ENCODE data around the gene MUC20. TPM values are rescaled to one million over a fixed set of nuclear protein-coding genes. Genes with fewer than 3 reads are reported as not detected.
"Not testable (repeated sequence)": the region's sequence is repeated elsewhere in the genome, so short reads cannot be mapped to it uniquely, and the experiment has no call there.

Gene MUC20
- polyA plus RNA-seq, 1 experiment, result 0.48 TPM

- TF ChIP-seq CTCF (IDR thresholded peaks at IDR 0.05; ENCODE audit: insufficient read depth, low read depth, low read length), result no peak
- Histone ChIP-seq H3K4me3 (ENCODE audit: low read depth, low read length) (no peak overlapping the region), H3K27me3 (ENCODE audit: control insufficient read depth, insufficient read depth, low read length) (peaks cover 17% of the 10 kb centered on the region), H3K36me3 (ENCODE audit: control insufficient read depth, insufficient read depth, low read length) (no peaks in the 10 kb centered on the region)
- ChIA-PET POLR2A (no interaction called here), CTCF (no interaction called here)
- DNase-seq (ENCODE audit: low read depth), result no peak
Observed at GRCh38 chr3:195735036-195735695, 14.4 kb downstream of the MUC20 start.

GRCh38 chr3:195736866-195737490 lies 16.2 kb downstream of the MUC20 start:
- ChIA-PET CTCF (no interaction called here), POLR2A (no interaction called here)
- Histone ChIP-seq H3K27me3 (ENCODE audit: control insufficient read depth, insufficient read depth, low read length) (peaks cover 15% of the 10 kb centered on the region), H3K4me3 (ENCODE audit: low read depth, low read length) (no peak overlapping the region), H3K36me3 (ENCODE audit: control insufficient read depth, insufficient read depth, low read length) (no peaks in the 10 kb centered on the region)
- DNase-seq (ENCODE audit: low read depth), result no peak
- no peak for TF ChIP-seq CTCF (IDR thresholded peaks at IDR 0.05; ENCODE audit: insufficient read depth, low read depth, low read length)

- POLR2A ChIA-PET, result not testable (repeated sequence)
Observed at GRCh38 chr3:195737782-195738181, 17.0 kb downstream of the MUC20 start.

GRCh38 chr3:195738274-195739044 lies 17.7 kb downstream of the MUC20 start:
- ChIA-PET CTCF (interaction anchor here (1.1 kb wide), 1 partner anchor 112 kb away, joined by 5 read pairs; no protein-coding TSS in a partner anchor), POLR2A (no interaction called here)
- H3K4me3 ChIP-seq (ENCODE audit: low read depth, low read length), result no peak overlapping the region
- peaks cover 15% of the 10 kb centered on the region for H3K27me3 ChIP-seq (ENCODE audit: control insufficient read depth, insufficient read depth, low read length)
- no peak for TF ChIP-seq CTCF (IDR thresholded peaks at IDR 0.05; ENCODE audit: insufficient read depth, low read depth, low read length)
- H3K36me3 ChIP-seq (ENCODE audit: control insufficient read depth, insufficient read depth, low read length), result no peaks in the 10 kb centered on the region
- DNase-seq (ENCODE audit: low read depth), result no peak

More at GRCh38 chr3:195737782-195738181, 17.0 kb downstream of the MUC20 start:
- not testable (repeated sequence) for H3K4me3 ChIP-seq (ENCODE audit: low read depth, low read length); H3K36me3 ChIP-seq (ENCODE audit: control insufficient read depth, insufficient read depth, low read length); DNase-seq (ENCODE audit: low read depth)
- H3K27me3 ChIP-seq (ENCODE audit: control insufficient read depth, insufficient read depth, low read length), result peaks cover 15% of the 10 kb centered on the region
- CTCF ChIA-PET, result interaction anchor here (1.1 kb wide), 1 partner anchor 113 kb away, joined by 5 read pairs; no protein-coding TSS in a partner anchor

- ChIA-PET POLR2A (no interaction called here), CTCF (no interaction called here)
- Histone ChIP-seq H3K27me3 (ENCODE audit: control insufficient read depth, insufficient read depth, low read length) (peaks cover 13% of the 10 kb centered on the region), H3K4me3 (ENCODE audit: low read depth, low read length) (no peak overlapping the region), H3K36me3 (ENCODE audit: control insufficient read depth, insufficient read depth, low read length) (no peaks in the 10 kb centered on the region)
- TF ChIP-seq CTCF (IDR thresholded peaks at IDR 0.05; ENCODE audit: insufficient read depth, low read depth, low read length), result no peak
- no peak for DNase-seq (ENCODE audit: low read depth)
Observed at GRCh38 chr3:195739561-195740111, 18.9 kb downstream of the MUC20 start.

Measured in BJ (cell line).